NCI-H2196 (cell line): ENCODE measurements around the gene C11orf52.
A peak's percentile ranks its signal among the peaks of the same experiment; 100 is the strongest.
"Not testable (repeated sequence)": the region's sequence is repeated elsewhere in the genome, so short reads cannot be mapped to it uniquely, and the experiment has no call there.

Experiments
- DNase-seq: peaks from one replicate; lab custom pipeline; 2025; ENCODE audit not compliant: unreplicated experiment; lab: John Stamatoyannopoulos, UW

Gene C11orf52

GRCh38 chr11:111912535-111912934 is 6.2 kb upstream of the C11orf52 start, which contains the start of gene HSPB2:
TSS of gene HSPB2 (plus strand) at chr11:111912734. CDS start at chr11:111912830, 96 bp downstream.
- DNase-seq, result no peak

- DNase-seq, result no peak
These were observed 5.5 kb upstream of the C11orf52 start for GRCh38 chr11:111913031-111913861.

- DNase-seq, result no peak
These were observed 4.7 kb upstream of the C11orf52 start for GRCh38 chr11:111913997-111914396.

GRCh38 chr11:111916768-111917167 is 1.9 kb upstream of the C11orf52 start:
- DNase-seq, result no peak

- DNase-seq, result no peak
These were observed 1.4 kb upstream of the C11orf52 start for GRCh38 chr11:111917312-111917711.

GRCh38 chr11:111917788-111918187 is 925 bp upstream of the C11orf52 start:
- DNase-seq, result no peak

- no peak for DNase-seq
These were observed 2.2 kb downstream of the C11orf52 start for GRCh38 chr11:111920908-111921307.

- DNase-seq, result no peak
These were observed 3.0 kb downstream of the C11orf52 start for GRCh38 chr11:111921541-111922230.

- peak; percentile 62 for DNase-seq
These were observed 4.1 kb downstream of the C11orf52 start for GRCh38 chr11:111922803-111923202.

GRCh38 chr11:111923351-111923788 is 4.7 kb downstream of the C11orf52 start:
- DNase-seq, result no peak

GRCh38 chr11:111923951-111924350 is 5.2 kb downstream of the C11orf52 start:
- no peak for DNase-seq

- DNase-seq, result no peak
These were observed 7.2 kb downstream of the C11orf52 start for GRCh38 chr11:111925953-111926352.

GRCh38 chr11:111926505-111927391 is 8.0 kb downstream of the C11orf52 start:
- peak; percentile 99 for DNase-seq

GRCh38 chr11:111930472-111930871 is 11.8 kb downstream of the C11orf52 start:
- DNase-seq, result no peak

GRCh38 chr11:111932611-111932950 is 13.9 kb downstream of the C11orf52 start:
- DNase-seq, result no peak

- not testable (repeated sequence) for DNase-seq
These were observed 14.5 kb downstream of the C11orf52 start for GRCh38 chr11:111933176-111933575.

- no peak for DNase-seq
These were observed 15.2 kb downstream of the C11orf52 start for GRCh38 chr11:111933872-111934271.

GRCh38 chr11:111934306-111934705 is 15.6 kb downstream of the C11orf52 start:
- no peak for DNase-seq

- DNase-seq, result no peak
These were observed 16.8 kb downstream of the C11orf52 start for GRCh38 chr11:111935317-111936039.

- no peak for DNase-seq
These were observed 17.4 kb downstream of the C11orf52 start for GRCh38 chr11:111936040-111936540.

GRCh38 chr11:111937461-111937769 is 18.7 kb downstream of the C11orf52 start:
- DNase-seq, result no peak
